Left lung (tissue), 10 donors: Measurements from ENCODE around the gene SPATS2. TPM values are rescaled to one million over a fixed set of nuclear protein-coding genes. Genes with fewer than 3 reads are reported as not detected.
"Not testable (repeated sequence)": the region's sequence is repeated elsewhere in the genome, so short reads cannot be mapped to it uniquely, and the experiment has no call there.

Experiments used
- ATAC-seq: fragments of 200-7000 bp; cut with Tn5 transposase; one replicate; pipeline ENCODE4 v1.9.1; 2020; ENCODE audit warnings: moderate library complexity
- DNase-seq, 4 donors: peaks; one replicate each; pipeline ENCODE4 v3.0.0-alpha.2; 2013 to 2020
- H3K27ac ChIP-seq, 2 donors: fragments of 200-600 bp; sonication (generic) in 1 of 2; one replicate each; pipeline versions ENCODE4 v1.5.0 to v1.8.0; 2020 to 2021
- H3K27me3 ChIP-seq, 2 donors: fragments of 200-600 bp; sonication (generic) in 1 of 2; one replicate each; pipeline versions ENCODE4 v1.5.0 to v1.8.0; 2020 to 2021
- H3K36me3 ChIP-seq, 2 donors: fragments of 200-600 bp; sonication (generic) in 1 of 2; one replicate each; pipeline versions ENCODE4 v1.5.0 to v1.8.0; 2020 to 2021
- H3K4me1 ChIP-seq, 2 donors: fragments of 200-600 bp; one replicate each; pipeline ENCODE4 v1.8.0; 2021
- H3K4me3 ChIP-seq, 2 donors: fragments of 200-600 bp; sonication (generic) in 1 of 2; one replicate each; pipeline versions ENCODE4 v1.5.0 to v1.8.0; 2020 to 2021; ENCODE audit warnings: mild to moderate bottlenecking in 1 of 2
- H3K9me3 ChIP-seq, 2 donors: fragments of 200-600 bp; sonication (generic) in 1 of 2; one replicate each; pipeline versions ENCODE4 v1.5.0 to v1.8.0; 2020 to 2021
- intact Hi-C, 2 donors: fragments of 100-400 bp; cut with DNase I; formaldehyde crosslinking; loops; one replicate each; pipeline versions ENCODE4 v1.11.2 to v1.14.2; 2022
- polyA plus RNA-seq, 6 donors: library from polyadenylated mRNA; unstranded; fragments of 120-200 nt; gene quantifications; one replicate each; pipeline ENCODE4 v1.2.1, GENCODE V29; 2013; ENCODE audit not compliant: insufficient read length in 6 of 6
- total RNA-seq, 2 donors: library from RNA; stranded (reverse); fragmentation: NEBNext Ultra II Directional; extraction: Animal tissue kit (Norgen Biotek cat#: 25700); gene quantifications; one replicate each; pipeline ENCODE4 v1.2.1, GENCODE V29; 2021
- TF ChIP-seq, protein P1 (sequence below), 2 donors: fragments of 200-600 bp; sonication (generic) in 1 of 2; IDR thresholded peaks; one replicate each; pipeline versions ENCODE4 v1.5.0 to v1.8.0; 2021; ENCODE audit warnings: antibody characterized with exemption in 2 of 2
- donor health status: DM: no; HTN: yes; CAD: no.
- donor health status: DM: no; HTN: no; CAD: no.

Gene SPATS2
- total and polyA plus RNA-seq, 8 donors, result 14.6 to 77.0 (median 67.7) TPM

- Histone ChIP-seq H3K4me3 (no peak overlapping the region), H3K36me3 (peaks cover 0 to 32% of the 10 kb centered on the region in 2 donors), H3K27me3 (no peaks in the 10 kb centered on the region), H3K27ac (no peak overlapping the region), H3K9me3 (no peaks in the 10 kb centered on the region), H3K4me1 (no peaks in the 10 kb centered on the region)
- TF ChIP-seq, protein P1, sequence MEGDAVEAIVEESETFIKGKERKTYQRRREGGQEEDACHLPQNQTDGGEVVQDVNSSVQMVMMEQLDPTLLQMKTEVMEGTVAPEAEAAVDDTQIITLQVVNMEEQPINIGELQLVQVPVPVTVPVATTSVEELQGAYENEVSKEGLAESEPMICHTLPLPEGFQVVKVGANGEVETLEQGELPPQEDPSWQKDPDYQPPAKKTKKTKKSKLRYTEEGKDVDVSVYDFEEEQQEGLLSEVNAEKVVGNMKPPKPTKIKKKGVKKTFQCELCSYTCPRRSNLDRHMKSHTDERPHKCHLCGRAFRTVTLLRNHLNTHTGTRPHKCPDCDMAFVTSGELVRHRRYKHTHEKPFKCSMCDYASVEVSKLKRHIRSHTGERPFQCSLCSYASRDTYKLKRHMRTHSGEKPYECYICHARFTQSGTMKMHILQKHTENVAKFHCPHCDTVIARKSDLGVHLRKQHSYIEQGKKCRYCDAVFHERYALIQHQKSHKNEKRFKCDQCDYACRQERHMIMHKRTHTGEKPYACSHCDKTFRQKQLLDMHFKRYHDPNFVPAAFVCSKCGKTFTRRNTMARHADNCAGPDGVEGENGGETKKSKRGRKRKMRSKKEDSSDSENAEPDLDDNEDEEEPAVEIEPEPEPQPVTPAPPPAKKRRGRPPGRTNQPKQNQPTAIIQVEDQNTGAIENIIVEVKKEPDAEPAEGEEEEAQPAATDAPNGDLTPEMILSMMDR (IDR thresholded peaks at IDR 0.05), result no peak
- no peak for DNase-seq
- ATAC-seq, result no peak
- intact Hi-C loops, result no loop called here
Measured at GRCh38 chr12:49527361-49528130, 160.3 kb downstream of the SPATS2 start.

DNA sequence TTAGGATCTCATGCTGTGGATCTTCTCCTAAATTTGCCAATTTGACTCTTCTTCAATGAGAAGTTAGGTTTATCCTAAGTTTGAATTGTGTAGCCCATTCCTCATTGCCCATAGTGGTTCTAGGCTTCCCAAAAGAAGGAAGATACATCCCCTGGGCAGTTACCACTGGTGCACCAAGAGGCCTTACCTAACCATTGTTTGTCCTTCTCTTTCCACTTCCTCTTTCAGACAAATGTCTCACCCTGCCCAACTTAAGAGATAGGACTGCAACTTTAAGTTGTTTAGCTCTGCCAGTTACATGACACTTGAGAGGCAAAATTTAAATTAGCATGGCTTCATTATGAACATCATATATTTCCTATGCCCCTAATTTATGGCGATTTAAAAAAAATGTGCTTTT, 162.2 kb downstream of the SPATS2 start:
- intact Hi-C loops, result no loop called here
- Histone ChIP-seq H3K4me1 (no peaks in the 10 kb centered on the region), H3K36me3 (peaks cover 0 to 32% of the 10 kb centered on the region in 2 donors), H3K9me3 (no peaks in the 10 kb centered on the region), H3K27me3 (peaks cover 0 to under 1% of the 10 kb centered on the region in 2 donors), H3K27ac (no peak overlapping the region), H3K4me3 (no peak overlapping the region)
- TF ChIP-seq, protein P1 (IDR thresholded peaks at IDR 0.05), result no peak
- ATAC-seq (peak; percentile 14), DNase-seq (no peak)

DNA sequence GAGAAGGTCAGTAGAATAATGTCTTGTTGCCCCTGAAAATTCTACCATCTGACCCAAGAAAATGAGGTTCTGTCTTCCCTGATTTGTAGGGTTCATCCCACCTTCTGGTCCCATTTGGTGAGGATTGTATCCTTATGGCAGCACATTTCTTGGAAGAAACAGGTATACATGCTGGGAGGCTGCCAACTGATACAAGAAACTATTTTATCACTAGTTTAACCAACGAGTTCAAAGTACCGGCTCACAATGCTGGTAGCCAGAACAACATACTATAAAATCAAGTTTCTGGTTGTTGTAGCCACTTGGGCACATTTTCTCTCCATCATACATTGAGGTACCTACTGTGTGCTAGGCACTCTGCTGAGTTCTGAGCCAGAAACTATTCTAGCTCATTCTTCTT, 164.5 kb downstream of the SPATS2 start:
- no peak for ATAC-seq
- H3K4me1 ChIP-seq, result peaks cover 0 to 13% of the 10 kb centered on the region in 2 donors
- peaks cover 0 to 10% of the 10 kb centered on the region in 2 donors for H3K36me3 ChIP-seq
- H3K4me3 ChIP-seq, result no peak overlapping the region
- intact Hi-C loops, result no loop called here
- H3K27ac ChIP-seq, result no peak overlapping the region
- H3K9me3 ChIP-seq, result no peaks in the 10 kb centered on the region
- TF ChIP-seq, protein P1 (IDR thresholded peaks at IDR 0.05), result no peak
- peaks cover 0 to 23% of the 10 kb centered on the region in 2 donors for H3K27me3 ChIP-seq
- no peak for DNase-seq

- Histone ChIP-seq H3K9me3 (no peaks in the 10 kb centered on the region), H3K4me1 (peaks cover 11 to 29% of the 10 kb centered on the region in 2 donors), H3K36me3 (no peaks in the 10 kb centered on the region), H3K4me3 (no peak overlapping the region), H3K27me3 (peaks cover 12 to 38% of the 10 kb centered on the region in 2 donors), H3K27ac (no peak overlapping the region)
- intact Hi-C loops, result no loop called here
- ATAC-seq (no peak), DNase-seq (no peak)
- TF ChIP-seq, protein P1 (IDR thresholded peaks at IDR 0.05), result no peak
Measured at GRCh38 chr12:49533331-49533730, 166.1 kb downstream of the SPATS2 start.

- peaks cover 16 to 46% of the 10 kb centered on the region in 2 donors for H3K27me3 ChIP-seq
- intact Hi-C loops, H3K27ac ChIP-seq, DNase-seq, H3K4me3 ChIP-seq, H3K36me3 ChIP-seq, ATAC-seq, H3K9me3 ChIP-seq: not testable (repeated sequence)
- H3K4me1 ChIP-seq, result peaks cover 15 to 37% of the 10 kb centered on the region in 2 donors
Measured at GRCh38 chr12:49534122-49534521, 166.9 kb downstream of the SPATS2 start.
